GM13977 (cell line): Measurements from ENCODE around the gene PXN.

Experiments
- DNase-seq: peaks from one replicate; pipeline ENCODE4 v3.0.0; 2012; ENCODE audit warnings: low spot score
- CTCF ChIP-seq: IDR thresholded peaks from 2 replicates; pipeline ENCODE4 v1.5.1; 2012; ENCODE audit warnings: mild to moderate bottlenecking, control low read depth; ENCODE audit not compliant: insufficient read depth; ENCODE audit errors: extremely low read depth, missing control alignments
- in situ Hi-C: fragments of 300-500 bp; cut with MboI; formaldehyde crosslinking; loops from one replicate; pipeline ENCODE4 v1.12.0; 2022; ENCODE audit warnings: low sequenced_read_pairs, low pct_unique_long_range_greater_than_20kb, mixed read lengths, inconsistent platforms; ENCODE audit not compliant: unreplicated experiment

The PXN gene

GRCh38 chr12:120290609-120291305 is 25.2 kb upstream of the PXN start:
- no peak for TF ChIP-seq CTCF
- no peak for DNase-seq
- in situ Hi-C loops = no loop called here

- TF ChIP-seq CTCF = no peak
- DNase-seq = no peak
- in situ Hi-C loops = no loop called here
These were observed 22.0 kb upstream of the PXN start for GRCh38 chr12:120287491-120287890.

GRCh38 chr12:120286768-120287490 is 21.4 kb upstream of the PXN start:
- no peak for DNase-seq
- in situ Hi-C loops = no loop called here
- TF ChIP-seq CTCF = no peak

GRCh38 chr12:120284381-120284780 is 18.9 kb upstream of the PXN start:
- in situ Hi-C loops = no loop called here
- no peak for TF ChIP-seq CTCF
- no peak for DNase-seq

GRCh38 chr12:120283318-120283717 is 17.8 kb upstream of the PXN start:
- no peak for DNase-seq
- in situ Hi-C loops = no loop called here
- no peak for TF ChIP-seq CTCF

- no peak for DNase-seq
- no peak for TF ChIP-seq CTCF
- in situ Hi-C loops = no loop called here
These were observed 12.9 kb upstream of the PXN start for GRCh38 chr12:120278137-120279069.
